K562 (cell line): Measurements from ENCODE around the gene RELL2. TPM values are rescaled to one million over a fixed set of nuclear protein-coding genes. Genes with fewer than 3 reads are reported as not detected.

Experiments
- TAF15 ChIP-seq: fragments of 200-400 bp; formaldehyde crosslinking; IDR thresholded peaks from 2 replicates; pipeline ENCODE4 v1.6.1; 2017; ENCODE audit warnings: mild to moderate bottlenecking, low read depth, low read length, moderate library complexity
- ZBTB33 ChIP-seq: sonication (generic); formaldehyde crosslinking; IDR thresholded peaks from 2 replicates; pipeline ENCODE4 v1.8.1; 2023; ENCODE audit warnings: mild to moderate bottlenecking, missing genetic modification reagents
- polyA plus RNA-seq, 8 experiments: library from polyadenylated mRNA; depleted of rRNA in 4 of 8; stranded (reverse) in 5 of 8; unstranded in 3 of 8; fragments of >200 nt; fragmentation: Nextera tagmentation in 2 of 8; fragmentation: Illumina TruSeq in 1 of 8; extraction: Ambion mirVana in 2 of 8; extraction: Trizol in 1 of 8; gene quantifications; 2 replicates each; pipeline versions ENCODE4 v1.2.1 to v1.2.3, GENCODE V29; 2011 to 2014; ENCODE audit warnings: inconsistent platforms in 1 of 8, missing spikeins in 1 of 8
- total RNA-seq, 7 experiments: library from RNA; depleted of rRNA in 6 of 7; stranded (reverse); fragments of >200 nt in 6 of 7; fragmentation: Illumina TruSeq in 2 of 7; extraction: Trizol in 2 of 7; gene quantifications; 2 replicates each; pipeline versions ENCODE4 v1.2.1 to v1.2.3, GENCODE V29; 2011 to 2021; ENCODE audit warnings: low replicate concordance in 1 of 7
- TF ChIP-seq, protein P1 (sequence below), 2 experiments: fragments of 450-650 bp in 1 of 2; sonication (generic) in 1 of 2; formaldehyde crosslinking in 1 of 2; IDR thresholded peaks; 2 replicates each; pipeline versions ENCODE4 v1.7.1 to v1.9.0; 2016 to 2022; ENCODE audit warnings: inconsistent platforms in 1 of 2, mild to moderate bottlenecking in 1 of 2, missing genetic modification reagents in 1 of 2
- TF ChIP-seq, protein P2 (sequence below): sonication (generic); formaldehyde crosslinking; IDR thresholded peaks from 2 replicates; pipeline ENCODE4 v1.9.0; 2022; ENCODE audit warnings: mild to moderate bottlenecking, missing genetic modification reagents
- TF ChIP-seq, protein P3 (sequence below): sonication (generic); formaldehyde crosslinking; IDR thresholded peaks from 2 replicates; pipeline ENCODE4 v1.8.0; 2022; ENCODE audit warnings: mild to moderate bottlenecking, missing genetic modification reagents
- TF ChIP-seq, protein P4 (sequence below): fragments of 450-650 bp; IDR thresholded peaks from 2 replicates; pipeline ENCODE4 v1.6.1; 2016; ENCODE audit warnings: mild to moderate bottlenecking

Gene RELL2
- total and polyA plus RNA-seq, 9 of the 15 experiments (the other 6 are each of a cell fraction or from before 2014, with no cell fraction given): 0.06 to 36.0 (median 14.3) TPM

DNA sequence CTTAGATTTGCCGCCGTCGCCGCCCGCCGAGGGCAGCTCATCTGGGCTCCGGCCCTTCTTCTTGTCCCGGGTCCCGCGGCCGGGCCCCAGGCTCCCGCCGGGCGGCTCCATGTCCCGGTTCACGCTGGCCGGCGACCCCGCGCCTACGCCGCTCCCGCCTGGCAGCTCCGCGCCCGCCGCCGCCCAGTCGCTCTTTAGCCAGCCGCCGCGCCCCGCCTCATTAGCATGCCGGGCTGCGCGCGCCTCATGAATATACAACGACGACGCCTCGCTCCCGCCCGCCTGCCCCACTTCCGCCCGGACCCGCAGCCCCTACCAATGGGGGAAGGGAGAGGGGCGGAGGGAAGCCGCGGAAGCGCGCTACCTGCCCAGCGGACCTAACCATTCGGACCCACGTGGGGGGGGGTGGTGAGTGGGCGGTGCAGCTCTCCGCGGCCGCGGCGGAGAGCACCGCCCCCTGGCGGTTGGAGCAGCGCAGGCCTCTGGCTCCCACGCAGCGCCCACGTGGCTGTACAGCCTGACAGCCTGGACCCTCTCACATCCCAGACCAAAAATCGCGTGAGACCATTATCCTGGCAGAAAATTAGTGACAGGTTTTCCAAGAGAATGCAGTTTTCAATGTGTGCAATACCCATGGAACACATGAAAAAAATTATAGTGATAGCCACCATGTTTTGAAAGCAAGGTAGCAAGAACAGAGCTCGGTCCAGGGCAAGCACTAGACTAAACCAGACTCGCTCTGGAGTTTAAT lies 17.8 kb upstream of the RELL2 start, which contains the start of gene DIAPH1 (continued):
- TF ChIP-seq, protein P1, sequence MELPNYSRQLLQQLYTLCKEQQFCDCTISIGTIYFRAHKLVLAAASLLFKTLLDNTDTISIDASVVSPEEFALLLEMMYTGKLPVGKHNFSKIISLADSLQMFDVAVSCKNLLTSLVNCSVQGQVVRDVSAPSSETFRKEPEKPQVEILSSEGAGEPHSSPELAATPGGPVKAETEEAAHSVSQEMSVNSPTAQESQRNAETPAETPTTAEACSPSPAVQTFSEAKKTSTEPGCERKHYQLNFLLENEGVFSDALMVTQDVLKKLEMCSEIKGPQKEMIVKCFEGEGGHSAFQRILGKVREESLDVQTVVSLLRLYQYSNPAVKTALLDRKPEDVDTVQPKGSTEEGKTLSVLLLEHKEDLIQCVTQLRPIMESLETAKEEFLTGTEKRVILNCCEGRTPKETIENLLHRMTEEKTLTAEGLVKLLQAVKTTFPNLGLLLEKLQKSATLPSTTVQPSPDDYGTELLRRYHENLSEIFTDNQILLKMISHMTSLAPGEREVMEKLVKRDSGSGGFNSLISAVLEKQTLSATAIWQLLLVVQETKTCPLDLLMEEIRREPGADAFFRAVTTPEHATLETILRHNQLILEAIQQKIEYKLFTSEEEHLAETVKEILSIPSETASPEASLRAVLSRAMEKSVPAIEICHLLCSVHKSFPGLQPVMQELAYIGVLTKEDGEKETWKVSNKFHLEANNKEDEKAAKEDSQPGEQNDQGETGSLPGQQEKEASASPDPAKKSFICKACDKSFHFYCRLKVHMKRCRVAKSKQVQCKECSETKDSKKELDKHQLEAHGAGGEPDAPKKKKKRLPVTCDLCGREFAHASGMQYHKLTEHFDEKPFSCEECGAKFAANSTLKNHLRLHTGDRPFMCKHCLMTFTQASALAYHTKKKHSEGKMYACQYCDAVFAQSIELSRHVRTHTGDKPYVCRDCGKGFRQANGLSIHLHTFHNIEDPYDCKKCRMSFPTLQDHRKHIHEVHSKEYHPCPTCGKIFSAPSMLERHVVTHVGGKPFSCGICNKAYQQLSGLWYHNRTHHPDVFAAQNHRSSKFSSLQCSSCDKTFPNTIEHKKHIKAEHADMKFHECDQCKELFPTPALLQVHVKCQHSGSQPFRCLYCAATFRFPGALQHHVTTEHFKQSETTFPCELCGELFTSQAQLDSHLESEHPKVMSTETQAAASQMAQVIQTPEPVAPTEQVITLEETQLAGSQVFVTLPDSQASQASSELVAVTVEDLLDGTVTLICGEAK (IDR thresholded peaks at IDR 0.05): peak; percentile 77
- TF ChIP-seq, protein P1 (CRISPR knock-in tag; IDR thresholded peaks at IDR 0.05): no peak
- TF ChIP-seq ZBTB33 (CRISPR knock-in tag) (peak; percentile 83), TAF15 (no peak)
- TF ChIP-seq, protein P2, sequence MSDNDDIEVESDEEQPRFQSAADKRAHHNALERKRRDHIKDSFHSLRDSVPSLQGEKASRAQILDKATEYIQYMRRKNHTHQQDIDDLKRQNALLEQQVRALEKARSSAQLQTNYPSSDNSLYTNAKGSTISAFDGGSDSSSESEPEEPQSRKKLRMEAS (CRISPR knock-in tag): peak; percentile 99
- TF ChIP-seq, protein P3, sequence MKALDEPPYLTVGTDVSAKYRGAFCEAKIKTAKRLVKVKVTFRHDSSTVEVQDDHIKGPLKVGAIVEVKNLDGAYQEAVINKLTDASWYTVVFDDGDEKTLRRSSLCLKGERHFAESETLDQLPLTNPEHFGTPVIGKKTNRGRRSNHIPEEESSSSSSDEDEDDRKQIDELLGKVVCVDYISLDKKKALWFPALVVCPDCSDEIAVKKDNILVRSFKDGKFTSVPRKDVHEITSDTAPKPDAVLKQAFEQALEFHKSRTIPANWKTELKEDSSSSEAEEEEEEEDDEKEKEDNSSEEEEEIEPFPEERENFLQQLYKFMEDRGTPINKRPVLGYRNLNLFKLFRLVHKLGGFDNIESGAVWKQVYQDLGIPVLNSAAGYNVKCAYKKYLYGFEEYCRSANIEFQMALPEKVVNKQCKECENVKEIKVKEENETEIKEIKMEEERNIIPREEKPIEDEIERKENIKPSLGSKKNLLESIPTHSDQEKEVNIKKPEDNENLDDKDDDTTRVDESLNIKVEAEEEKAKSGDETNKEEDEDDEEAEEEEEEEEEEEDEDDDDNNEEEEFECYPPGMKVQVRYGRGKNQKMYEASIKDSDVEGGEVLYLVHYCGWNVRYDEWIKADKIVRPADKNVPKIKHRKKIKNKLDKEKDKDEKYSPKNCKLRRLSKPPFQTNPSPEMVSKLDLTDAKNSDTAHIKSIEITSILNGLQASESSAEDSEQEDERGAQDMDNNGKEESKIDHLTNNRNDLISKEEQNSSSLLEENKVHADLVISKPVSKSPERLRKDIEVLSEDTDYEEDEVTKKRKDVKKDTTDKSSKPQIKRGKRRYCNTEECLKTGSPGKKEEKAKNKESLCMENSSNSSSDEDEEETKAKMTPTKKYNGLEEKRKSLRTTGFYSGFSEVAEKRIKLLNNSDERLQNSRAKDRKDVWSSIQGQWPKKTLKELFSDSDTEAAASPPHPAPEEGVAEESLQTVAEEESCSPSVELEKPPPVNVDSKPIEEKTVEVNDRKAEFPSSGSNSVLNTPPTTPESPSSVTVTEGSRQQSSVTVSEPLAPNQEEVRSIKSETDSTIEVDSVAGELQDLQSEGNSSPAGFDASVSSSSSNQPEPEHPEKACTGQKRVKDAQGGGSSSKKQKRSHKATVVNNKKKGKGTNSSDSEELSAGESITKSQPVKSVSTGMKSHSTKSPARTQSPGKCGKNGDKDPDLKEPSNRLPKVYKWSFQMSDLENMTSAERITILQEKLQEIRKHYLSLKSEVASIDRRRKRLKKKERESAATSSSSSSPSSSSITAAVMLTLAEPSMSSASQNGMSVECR: peak; percentile 99
- TF ChIP-seq, protein P4, sequence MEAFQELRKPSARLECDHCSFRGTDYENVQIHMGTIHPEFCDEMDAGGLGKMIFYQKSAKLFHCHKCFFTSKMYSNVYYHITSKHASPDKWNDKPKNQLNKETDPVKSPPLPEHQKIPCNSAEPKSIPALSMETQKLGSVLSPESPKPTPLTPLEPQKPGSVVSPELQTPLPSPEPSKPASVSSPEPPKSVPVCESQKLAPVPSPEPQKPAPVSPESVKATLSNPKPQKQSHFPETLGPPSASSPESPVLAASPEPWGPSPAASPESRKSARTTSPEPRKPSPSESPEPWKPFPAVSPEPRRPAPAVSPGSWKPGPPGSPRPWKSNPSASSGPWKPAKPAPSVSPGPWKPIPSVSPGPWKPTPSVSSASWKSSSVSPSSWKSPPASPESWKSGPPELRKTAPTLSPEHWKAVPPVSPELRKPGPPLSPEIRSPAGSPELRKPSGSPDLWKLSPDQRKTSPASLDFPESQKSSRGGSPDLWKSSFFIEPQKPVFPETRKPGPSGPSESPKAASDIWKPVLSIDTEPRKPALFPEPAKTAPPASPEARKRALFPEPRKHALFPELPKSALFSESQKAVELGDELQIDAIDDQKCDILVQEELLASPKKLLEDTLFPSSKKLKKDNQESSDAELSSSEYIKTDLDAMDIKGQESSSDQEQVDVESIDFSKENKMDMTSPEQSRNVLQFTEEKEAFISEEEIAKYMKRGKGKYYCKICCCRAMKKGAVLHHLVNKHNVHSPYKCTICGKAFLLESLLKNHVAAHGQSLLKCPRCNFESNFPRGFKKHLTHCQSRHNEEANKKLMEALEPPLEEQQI: no peak
